ENCODE measurements around the gene PGAM2. TPM values are rescaled to one million over a fixed set of nuclear protein-coding genes. Genes with fewer than 3 reads are reported as not detected.
"Not testable (repeated sequence)": the region's sequence is repeated elsewhere in the genome, so short reads cannot be mapped to it uniquely, and the experiment has no call there.

PGAM2 gene
- total RNA-seq, 1 donor from 2014 or later: 13.3 TPM

DNA sequence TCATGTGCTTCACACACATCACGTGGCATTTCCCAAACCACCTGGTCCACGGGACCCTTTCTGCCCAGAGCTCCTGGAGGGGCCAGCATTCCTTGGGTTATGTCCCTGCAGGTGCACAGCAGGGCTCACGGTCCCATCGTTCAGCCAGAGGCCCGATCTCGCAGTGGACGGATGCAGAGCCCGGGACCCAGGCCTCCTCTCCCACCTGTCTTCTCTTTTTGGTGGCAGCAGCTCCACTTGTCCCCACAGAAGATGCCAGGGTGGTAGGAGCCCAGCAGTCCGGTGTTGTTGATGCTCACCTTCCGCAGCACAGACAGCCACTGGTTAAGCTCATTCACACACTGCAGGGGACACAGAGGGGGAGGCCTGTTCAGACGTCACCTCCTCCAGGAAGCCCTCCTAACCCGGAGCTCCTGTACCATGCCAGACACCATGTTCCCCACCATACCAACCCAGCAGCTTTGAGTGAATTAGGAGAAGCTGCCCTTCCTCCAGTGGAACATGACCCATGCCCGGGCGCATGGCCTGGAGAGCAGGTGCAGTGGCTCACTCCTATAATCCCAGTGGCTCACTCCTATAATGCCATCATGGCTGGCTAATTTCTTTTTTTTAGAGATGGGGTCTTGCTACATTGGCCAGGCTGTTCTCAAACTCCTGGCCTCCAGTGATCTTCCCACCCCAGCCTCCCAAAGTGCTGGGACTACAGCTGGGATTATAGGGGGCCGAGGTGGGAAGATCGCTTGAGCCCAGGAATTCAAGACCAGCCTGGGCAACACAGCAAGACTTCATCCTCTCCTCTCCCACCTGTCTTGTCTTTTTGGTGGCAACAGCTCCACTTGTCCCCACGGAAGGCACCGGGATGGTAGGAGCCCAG, 31.2 kb downstream of the PGAM2 start:
- not testable (repeated sequence) for H3K4me1 Mint-ChIP-seq (ENCODE audit: low read depth, unreplicated experiment); H3K36me3 Mint-ChIP-seq (ENCODE audit: unreplicated experiment); H3K27me3 Mint-ChIP-seq (ENCODE audit: unreplicated experiment); DNase-seq; H3K27ac Mint-ChIP-seq (ENCODE audit: unreplicated experiment); H3K4me3 Mint-ChIP-seq (ENCODE audit: unreplicated experiment); H3K9me3 Mint-ChIP-seq (ENCODE audit: unreplicated experiment)

- H3K27ac Mint-ChIP-seq (ENCODE audit: unreplicated experiment); DNase-seq; H3K4me3 Mint-ChIP-seq (ENCODE audit: unreplicated experiment); H3K4me1 Mint-ChIP-seq (ENCODE audit: low read depth, unreplicated experiment); H3K27me3 Mint-ChIP-seq (ENCODE audit: unreplicated experiment); H3K36me3 Mint-ChIP-seq (ENCODE audit: unreplicated experiment); H3K9me3 Mint-ChIP-seq (ENCODE audit: unreplicated experiment): not testable (repeated sequence)
Observed at GRCh38 chr7:44032031-44032430, 33.3 kb downstream of the PGAM2 start.

DNA sequence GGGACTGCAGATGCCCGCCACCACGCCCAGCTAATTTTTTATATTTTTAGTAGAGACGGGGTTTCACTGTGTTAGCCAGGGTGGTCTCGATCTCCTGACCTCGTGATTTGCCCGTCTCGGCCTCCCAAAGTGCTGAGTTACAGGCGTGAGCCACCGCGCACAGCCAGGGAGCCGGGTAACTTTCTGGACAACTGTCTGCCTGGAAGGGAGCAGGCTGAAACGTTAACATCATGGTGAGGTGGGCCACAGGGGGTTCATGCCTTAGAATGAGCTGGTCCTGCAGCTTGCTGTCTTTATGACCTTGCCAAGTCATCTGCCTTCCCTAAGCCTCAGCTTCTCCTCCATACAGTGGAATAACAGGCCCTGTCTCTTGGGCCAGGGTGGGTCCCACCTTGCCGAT, 34.0 kb downstream of the PGAM2 start:
- not testable (repeated sequence) for H3K4me1 Mint-ChIP-seq (ENCODE audit: low read depth, unreplicated experiment); H3K27ac Mint-ChIP-seq (ENCODE audit: unreplicated experiment); H3K27me3 Mint-ChIP-seq (ENCODE audit: unreplicated experiment); H3K9me3 Mint-ChIP-seq (ENCODE audit: unreplicated experiment); H3K36me3 Mint-ChIP-seq (ENCODE audit: unreplicated experiment); H3K4me3 Mint-ChIP-seq (ENCODE audit: unreplicated experiment); DNase-seq

DNA sequence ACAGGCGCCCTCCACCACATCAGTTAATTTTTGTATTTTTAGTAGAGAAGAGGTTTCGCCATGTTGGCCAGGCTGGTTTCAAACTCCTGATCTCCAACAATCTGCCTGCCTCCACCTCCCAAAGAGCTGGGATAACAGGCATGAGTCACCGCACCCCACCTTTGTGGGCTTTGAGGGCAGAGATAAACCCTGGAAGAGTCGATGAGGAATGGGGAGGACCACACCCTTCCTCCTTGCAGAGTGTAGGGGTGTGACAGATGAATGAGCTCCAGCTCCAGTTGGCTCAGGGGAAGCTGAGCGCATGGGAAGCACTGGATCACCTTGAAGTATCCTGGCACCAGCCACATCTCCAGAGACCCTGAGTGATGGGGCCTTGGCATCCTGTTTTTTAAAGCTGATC, 35.3 kb downstream of the PGAM2 start:
- not testable (repeated sequence) for H3K27ac Mint-ChIP-seq (ENCODE audit: unreplicated experiment); H3K36me3 Mint-ChIP-seq (ENCODE audit: unreplicated experiment); H3K4me1 Mint-ChIP-seq (ENCODE audit: low read depth, unreplicated experiment); DNase-seq; H3K9me3 Mint-ChIP-seq (ENCODE audit: unreplicated experiment); H3K27me3 Mint-ChIP-seq (ENCODE audit: unreplicated experiment); H3K4me3 Mint-ChIP-seq (ENCODE audit: unreplicated experiment)

- H3K27me3 Mint-ChIP-seq (ENCODE audit: unreplicated experiment); H3K4me1 Mint-ChIP-seq (ENCODE audit: low read depth, unreplicated experiment); H3K4me3 Mint-ChIP-seq (ENCODE audit: unreplicated experiment); H3K27ac Mint-ChIP-seq (ENCODE audit: unreplicated experiment); H3K36me3 Mint-ChIP-seq (ENCODE audit: unreplicated experiment); H3K9me3 Mint-ChIP-seq (ENCODE audit: unreplicated experiment); DNase-seq: not testable (repeated sequence)
Observed at GRCh38 chr7:44029433-44029832, 35.9 kb downstream of the PGAM2 start.

DNA sequence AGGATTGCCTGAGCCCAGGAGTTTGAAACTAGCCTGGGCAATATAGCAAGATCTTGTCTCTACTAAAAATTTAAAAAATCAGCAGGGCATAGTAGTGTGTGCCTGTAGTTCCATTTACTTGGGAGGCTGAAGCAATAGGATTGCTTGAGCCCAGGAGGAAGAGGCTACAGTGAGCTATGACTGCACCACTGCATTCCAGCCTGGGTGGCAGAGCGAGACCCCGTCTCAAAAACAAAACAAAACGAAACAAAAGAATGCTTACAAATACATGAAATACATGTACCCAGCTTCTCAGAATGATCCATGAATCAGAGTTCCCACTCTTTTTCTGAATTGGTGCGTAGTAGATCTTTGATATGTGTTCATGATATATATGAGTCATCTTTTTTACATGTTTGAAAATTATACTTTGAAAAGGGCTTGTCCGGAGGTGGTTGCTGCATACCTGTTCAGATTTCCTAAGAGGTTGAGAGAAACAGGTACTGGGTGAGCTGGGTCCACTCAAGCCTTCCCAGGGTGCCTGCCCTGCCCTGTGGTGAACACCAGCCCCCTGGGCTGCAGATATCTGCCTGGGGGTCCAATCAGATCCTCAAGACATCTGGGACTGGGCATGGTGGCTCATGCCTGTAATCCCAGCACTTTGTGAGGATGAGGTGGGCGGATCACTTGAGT, 42.4 kb downstream of the PGAM2 start:
- H3K9me3 Mint-ChIP-seq (ENCODE audit: unreplicated experiment); H3K27ac Mint-ChIP-seq (ENCODE audit: unreplicated experiment); H3K4me3 Mint-ChIP-seq (ENCODE audit: unreplicated experiment): not testable (repeated sequence)

GRCh38 chr7:44022069-44022468, 43.3 kb downstream of the PGAM2 start:
- H3K27ac Mint-ChIP-seq (ENCODE audit: unreplicated experiment); DNase-seq; H3K4me1 Mint-ChIP-seq (ENCODE audit: low read depth, unreplicated experiment); H3K36me3 Mint-ChIP-seq (ENCODE audit: unreplicated experiment); H3K4me3 Mint-ChIP-seq (ENCODE audit: unreplicated experiment); H3K9me3 Mint-ChIP-seq (ENCODE audit: unreplicated experiment); H3K27me3 Mint-ChIP-seq (ENCODE audit: unreplicated experiment): not testable (repeated sequence)

More for the DNA sequence above, 42.4 kb downstream of the PGAM2 start:
- DNase-seq; H3K4me1 Mint-ChIP-seq (ENCODE audit: low read depth, unreplicated experiment); H3K27me3 Mint-ChIP-seq (ENCODE audit: unreplicated experiment); H3K36me3 Mint-ChIP-seq (ENCODE audit: unreplicated experiment): not testable (repeated sequence)

- H3K36me3 Mint-ChIP-seq (ENCODE audit: unreplicated experiment); H3K4me3 Mint-ChIP-seq (ENCODE audit: unreplicated experiment); H3K4me1 Mint-ChIP-seq (ENCODE audit: low read depth, unreplicated experiment): not testable (repeated sequence)
Observed at GRCh38 chr7:44019825-44020224, 45.5 kb downstream of the PGAM2 start.

More at GRCh38 chr7:44019825-44020224, 45.5 kb downstream of the PGAM2 start:
- H3K9me3 Mint-ChIP-seq (ENCODE audit: unreplicated experiment); DNase-seq; H3K27me3 Mint-ChIP-seq (ENCODE audit: unreplicated experiment): not testable (repeated sequence)
- H3K27ac Mint-ChIP-seq (ENCODE audit: unreplicated experiment): peak overlapping the region; percentile 64

Data from glutamatergic neuron (in vitro differentiated cells).